Hepatocyte (in vitro differentiated cells): ENCODE results near the gene E2F8. TPM values are rescaled to one million over a fixed set of nuclear protein-coding genes. Genes with fewer than 3 reads are reported as not detected.
A peak's percentile ranks its signal among the peaks of the same experiment; 100 is the strongest.

ENCODE experiments used
- DNase-seq: peaks from one replicate; pipeline ENCODE4 v3.0.0-alpha.2; 2016; ENCODE audit warnings: low spot score
- H2AFZ ChIP-seq: fragments of 200-600 bp; sonication (generic); 2 replicates; pipeline ENCODE4 v1.6.0; 2016; ENCODE audit warnings: antibody characterized with exemption, mild to moderate bottlenecking
- H3K27ac ChIP-seq: fragments of 200-600 bp; sonication (generic); 2 replicates; pipeline ENCODE4 v1.5.1; 2016; ENCODE audit warnings: mild to moderate bottlenecking
- H3K27me3 ChIP-seq: fragments of 200-600 bp; sonication (generic); 2 replicates; pipeline ENCODE4 v1.6.1; 2016
- H3K36me3 ChIP-seq: fragments of 200-600 bp; sonication (generic); replicated peaks from 2 replicates; pipeline ENCODE4 v1.5.1; 2016; ENCODE audit warnings: low read depth; ENCODE audit not compliant: insufficient read depth
- H3K4me1 ChIP-seq: fragments of 200-600 bp; sonication (generic); 2 replicates; pipeline ENCODE4 v1.5.1; 2016; ENCODE audit warnings: mild to moderate bottlenecking, moderate library complexity; ENCODE audit not compliant: insufficient read depth
- H3K4me2 ChIP-seq: fragments of 200-600 bp; sonication (generic); 2 replicates; pipeline ENCODE4 v1.6.0; 2016
- H3K4me3 ChIP-seq: fragments of 200-600 bp; sonication (generic); 2 replicates; pipeline ENCODE4 v1.5.1; 2016; ENCODE audit warnings: mild to moderate bottlenecking
- H3K79me2 ChIP-seq: fragments of 200-600 bp; sonication (generic); 2 replicates; pipeline ENCODE4 v1.6.0; 2017; ENCODE audit warnings: mild to moderate bottlenecking
- H3K9me2 ChIP-seq: fragments of 200-600 bp; sonication (generic); replicated peaks from 2 replicates; pipeline ENCODE4 v1.6.0; 2017; ENCODE audit warnings: mild to moderate bottlenecking; ENCODE audit not compliant: insufficient read depth
- H3K9me3 ChIP-seq: fragments of 200-600 bp; sonication (generic); 2 replicates; pipeline ENCODE4 v1.5.1; 2016; ENCODE audit warnings: low read depth, mild to moderate bottlenecking
- H4K20me1 ChIP-seq: fragments of 200-600 bp; sonication (generic); 2 replicates; pipeline ENCODE4 v1.6.0; 2016; ENCODE audit warnings: mild to moderate bottlenecking; ENCODE audit not compliant: insufficient read depth, poor library complexity, severe bottlenecking
- CTCF ChIP-seq: fragments of 200-600 bp; sonication (generic); IDR thresholded peaks from 2 replicates; pipeline ENCODE4 v1.5.1; 2016; ENCODE audit warnings: antibody characterized with exemption, mild to moderate bottlenecking; ENCODE audit not compliant: poor library complexity
- EZH2 ChIP-seq: fragments of 200-600 bp; sonication (generic); IDR thresholded peaks from 2 replicates; pipeline ENCODE4 v1.6.1; 2016; ENCODE audit warnings: antibody characterized with exemption, mild to moderate bottlenecking, borderline replicate concordance
- EZH2phosphoT487 ChIP-seq: fragments of 200-600 bp; sonication (generic); IDR thresholded peaks from one replicate; pipeline ENCODE4 v1.6.1; 2018; ENCODE audit warnings: antibody characterized with exemption, mild to moderate bottlenecking, low read depth, moderate library complexity; ENCODE audit not compliant: unreplicated experiment, severe bottlenecking
- WGBS: methylation state at CpG from one replicate; pipeline ENCODE4 v1.1.6; 2016; ENCODE audit warnings: low lambda C conversion rate; ENCODE audit errors: missing lambda C conversion rate; 5-methylcytosine and 5-hydroxymethylcytosine counted together
- polyA plus RNA-seq: library from polyadenylated mRNA; unstranded; fragments of >200 nt; fragmentation: Nextera tagmentation; extraction: Ambion mirVana; gene quantifications from 2 replicates; pipeline ENCODE4 v1.2.1, GENCODE V29; 2016
- total RNA-seq: library from RNA; depleted of rRNA; stranded (reverse); fragments of >200 nt; gene quantifications from 2 replicates; pipeline ENCODE4 v1.2.3, GENCODE V29; 2014

E2F8 gene
- total and polyA plus RNA-seq, 2 experiments from 2014 or later, result 0.42 to 2.3 TPM

DNA sequence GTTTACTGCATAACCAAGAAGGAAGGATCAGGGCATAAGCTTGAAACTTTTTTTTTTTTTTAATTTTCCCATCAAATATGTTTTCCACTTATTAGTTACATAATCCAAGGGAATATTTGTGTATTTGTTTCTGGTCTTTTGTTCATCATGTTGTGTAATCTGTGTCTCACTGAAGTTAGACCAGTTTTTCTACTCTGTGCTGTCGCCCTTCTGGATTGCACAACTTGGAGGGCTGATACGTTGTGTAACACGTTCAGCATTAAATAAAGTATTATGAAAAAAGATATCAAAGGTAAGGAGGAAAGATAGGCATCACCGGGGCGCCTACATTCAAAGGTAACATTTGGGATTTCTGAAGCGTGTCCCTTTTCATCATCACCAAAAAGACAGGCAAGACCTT is 3.3 kb upstream of the E2F8 start:
- 66% methylated on average over 6 of the region's 6 CpGs for WGBS
- Histone ChIP-seq H3K36me3 (no peaks in the 10 kb centered on the region), H3K4me1 (peaks cover 8% of the 10 kb centered on the region), H3K27ac (no peak overlapping the region), H3K4me3 (no peak overlapping the region), H3K9me3 (no peaks in the 10 kb centered on the region), H2AFZ (no peak overlapping the region), H3K27me3 (peaks cover 12% of the 10 kb centered on the region), H3K4me2 (no peak overlapping the region), H3K9me2 (no peaks in the 10 kb centered on the region), H4K20me1 (no peaks in the 10 kb centered on the region), H3K79me2 (peaks cover 7% of the 10 kb centered on the region)
- DNase-seq, result peak; percentile 37
- TF ChIP-seq EZH2phosphoT487 (no peak), EZH2 (no peak), CTCF (no peak)

DNA sequence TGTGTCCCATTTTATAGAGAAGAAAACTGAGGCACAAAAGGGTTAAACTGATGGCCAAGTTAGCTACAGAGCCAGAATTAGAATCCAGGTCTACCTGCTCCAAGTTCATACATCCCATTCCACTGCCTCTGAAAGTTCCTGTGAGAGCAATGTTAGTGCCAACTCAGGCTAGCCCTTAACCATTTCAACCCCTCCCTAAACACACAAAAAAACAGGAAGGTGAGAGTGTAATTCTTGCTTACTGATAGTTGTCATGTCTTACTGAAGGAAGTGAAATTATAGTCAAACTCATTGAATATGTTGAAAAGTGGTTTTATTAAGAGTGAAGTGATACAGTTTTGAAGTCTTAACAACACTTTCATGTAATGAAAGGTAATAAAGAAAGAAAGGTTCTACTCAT is 2.9 kb upstream of the E2F8 start:
- H4K20me1 ChIP-seq, result no peaks in the 10 kb centered on the region
- no peaks in the 10 kb centered on the region for H3K9me3 ChIP-seq
- no peaks in the 10 kb centered on the region for H3K36me3 ChIP-seq
- H3K9me2 ChIP-seq, result no peaks in the 10 kb centered on the region
- DNase-seq, result no peak
- H3K27ac ChIP-seq, result no peak overlapping the region
- H3K79me2 ChIP-seq, result peaks cover 9% of the 10 kb centered on the region
- no peak for TF ChIP-seq EZH2
- TF ChIP-seq CTCF, result no peak
- no peak for TF ChIP-seq EZH2phosphoT487
- peaks cover 12% of the 10 kb centered on the region for H3K27me3 ChIP-seq
- no peak overlapping the region for H3K4me3 ChIP-seq
- peaks cover 12% of the 10 kb centered on the region for H3K4me1 ChIP-seq
- H3K4me2 ChIP-seq, result no peak overlapping the region
- H2AFZ ChIP-seq, result no peak overlapping the region

- H3K4me2 ChIP-seq, result no peak overlapping the region
- H3K27ac ChIP-seq, result no peak overlapping the region
- 46% methylated on average over 5 of the region's 5 CpGs for WGBS
- DNase-seq, result no peak
- no peaks in the 10 kb centered on the region for H4K20me1 ChIP-seq
- peaks cover 9% of the 10 kb centered on the region for H3K79me2 ChIP-seq
- H3K9me3 ChIP-seq, result no peaks in the 10 kb centered on the region
- no peak overlapping the region for H3K4me3 ChIP-seq
- no peak overlapping the region for H2AFZ ChIP-seq
- H3K4me1 ChIP-seq, result peaks cover 16% of the 10 kb centered on the region
- H3K36me3 ChIP-seq, result no peaks in the 10 kb centered on the region
- H3K9me2 ChIP-seq, result no peaks in the 10 kb centered on the region
- TF ChIP-seq EZH2, result no peak
- no peak for TF ChIP-seq EZH2phosphoT487
- H3K27me3 ChIP-seq, result peaks cover 12% of the 10 kb centered on the region
Measured at GRCh38 chr11:19243143-19243542, 2.4 kb upstream of the E2F8 start.

DNA sequence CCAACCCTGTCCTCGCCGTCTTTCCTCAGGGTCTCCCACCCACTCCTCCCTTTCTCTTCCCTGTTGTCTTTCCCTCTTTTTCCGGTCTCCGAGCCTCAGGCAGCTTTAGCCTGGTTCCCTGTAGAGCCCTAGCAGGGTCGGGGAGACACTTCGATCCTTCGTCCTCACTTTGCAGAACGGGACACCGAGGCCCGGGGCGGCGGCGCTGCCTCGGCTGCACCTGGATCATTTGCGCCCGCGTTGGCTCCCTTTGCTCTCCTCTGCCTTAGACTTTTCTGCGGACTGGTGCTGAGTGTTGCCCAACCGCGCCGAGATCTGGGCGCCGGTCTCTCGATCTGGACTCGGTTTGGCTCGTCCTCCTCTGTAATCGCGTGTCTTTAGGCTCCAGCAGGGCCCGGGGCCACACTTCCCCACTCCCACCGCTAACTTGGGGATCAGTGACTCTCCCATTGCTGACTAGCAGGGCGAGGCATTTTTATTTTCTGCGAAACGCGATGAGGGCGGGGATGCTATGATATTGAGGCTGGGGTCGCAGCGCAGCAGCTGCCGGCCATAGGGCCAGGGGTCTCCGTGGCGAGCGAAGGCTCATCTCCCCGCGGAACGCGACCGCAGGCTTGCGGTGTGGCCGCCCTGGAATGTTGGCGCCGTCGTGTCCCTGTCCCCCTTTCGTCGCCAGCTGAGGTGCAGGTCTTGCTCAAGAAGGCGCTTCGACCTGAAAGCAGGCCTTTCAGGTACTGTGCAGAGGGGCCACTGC is 1.6 kb upstream of the E2F8 start:
- Histone ChIP-seq H3K79me2 (peaks cover 9% of the 10 kb centered on the region), H2AFZ (peak overlapping the region; percentile 48), H3K36me3 (no peaks in the 10 kb centered on the region), H3K27me3 (peaks cover 12% of the 10 kb centered on the region), H3K9me2 (no peaks in the 10 kb centered on the region), H3K9me3 (no peaks in the 10 kb centered on the region), H3K4me1 (peaks cover 24% of the 10 kb centered on the region), H3K27ac (no peak overlapping the region), H3K4me2 (peak overlapping the region; percentile 87), H3K4me3 (peak overlapping the region; percentile 63), H4K20me1 (no peaks in the 10 kb centered on the region)
- no peak for TF ChIP-seq EZH2
- TF ChIP-seq CTCF, result no peak
- TF ChIP-seq EZH2phosphoT487, result no peak
- 11% methylated on average over 51 of the region's 55 CpGs for WGBS
- peak; percentile 35 for DNase-seq
